Activated B cell treated with CpG ODN at 0.5 μM for 24 hours (primary cell): Measurements from ENCODE around the gene NSF. TPM values are rescaled to one million over a fixed set of nuclear protein-coding genes. Genes with fewer than 3 reads are reported as not detected.
A peak's percentile ranks its signal among the peaks of the same experiment; 100 is the strongest.
"Not testable (repeated sequence)": the region's sequence is repeated elsewhere in the genome, so short reads cannot be mapped to it uniquely, and the experiment has no call there.

ENCODE experiments used
- ATAC-seq: fragments of 200-7000 bp; cut with Tn5 transposase; one replicate; pipeline ENCODE4 v1.10.0; 2021; ENCODE audit warnings: low read depth, mild to moderate bottlenecking, moderate library complexity
- CTCF ChIA-PET: fragments of 350-600 bp; sonication (Branson Sonifier 250); formaldehyde crosslinking; loops from one replicate; lab custom pipeline; 2021; ENCODE audit warnings: antibody characterized with exemption; lab: Charles Lee
- POLR2A ChIA-PET: fragments of 350-600 bp; sonication (Branson Sonifier 250); formaldehyde crosslinking; loops from one replicate; lab custom pipeline; 2021; ENCODE audit warnings: antibody characterized with exemption; lab: Charles Lee
- DNase-seq: peaks from one replicate; pipeline ENCODE4 v3.0.0; 2022
- H3K27ac Mint-ChIP-seq: one replicate; pipeline ENCODE4 v1.8.0; 2020; ENCODE audit warnings: mixed read lengths
- H3K27me3 Mint-ChIP-seq: one replicate; pipeline ENCODE4 v1.8.0; 2021; ENCODE audit warnings: mixed read lengths
- H3K36me3 Mint-ChIP-seq: one replicate; pipeline ENCODE4 v1.8.0; 2021; ENCODE audit warnings: low read depth, mixed read lengths
- H3K4me1 Mint-ChIP-seq: one replicate; pipeline ENCODE4 v1.8.0; 2021; ENCODE audit warnings: mixed read lengths
- H3K4me3 Mint-ChIP-seq: one replicate; pipeline ENCODE4 v1.8.0; 2020; ENCODE audit warnings: mild to moderate bottlenecking, mixed read lengths
- H3K9me3 Mint-ChIP-seq: one replicate; pipeline ENCODE4 v1.8.0; 2020; ENCODE audit warnings: mixed read lengths
- CTCF ChIP-seq: fragments of 200-600 bp; IDR thresholded peaks from one replicate; pipeline ENCODE4 v1.8.0; 2022; ENCODE audit warnings: antibody characterized with exemption, mild to moderate bottlenecking
- intact Hi-C: fragments of 100-400 bp; cut with micrococcal nuclease; formaldehyde crosslinking; loops from one replicate; pipeline ENCODE4 v1.15.1; 2024
- total RNA-seq: library from RNA; stranded (reverse); gene quantifications from 2 replicates; pipeline ENCODE4 v1.2.3, GENCODE V29; 2022

NSF gene
- total RNA-seq, 1 donor from 2014 or later = 117 TPM

- no peak for TF ChIP-seq CTCF
- H3K4me1 Mint-ChIP-seq = peaks cover 13% of the 10 kb centered on the region
- no peak overlapping the region for H3K4me3 Mint-ChIP-seq
- no peak overlapping the region for H3K27ac Mint-ChIP-seq
- ATAC-seq (peak; percentile 10), DNase-seq (no peak)
- intact Hi-C loops = no loop called here
- peaks cover 74% of the 10 kb centered on the region for H3K36me3 Mint-ChIP-seq
- no peaks in the 10 kb centered on the region for H3K9me3 Mint-ChIP-seq
- ChIA-PET POLR2A (no interaction called here), CTCF (no interaction called here)
- no peaks in the 10 kb centered on the region for H3K27me3 Mint-ChIP-seq
Measured at GRCh38 chr17:46756081-46756735, 165.7 kb downstream of the NSF start.

GRCh38 chr17:46756861-46757260 is 166.4 kb downstream of the NSF start:
- CTCF ChIA-PET = no interaction called here
- H3K27me3 Mint-ChIP-seq = no peaks in the 10 kb centered on the region
- TF ChIP-seq CTCF = no peak
- H3K9me3 Mint-ChIP-seq = no peaks in the 10 kb centered on the region
- POLR2A ChIA-PET = no interaction called here
- H3K4me3 Mint-ChIP-seq = no peak overlapping the region
- DNase-seq (no peak), ATAC-seq (no peak)
- H3K27ac Mint-ChIP-seq = peak overlapping the region; percentile 30
- H3K36me3 Mint-ChIP-seq = peaks cover 69% of the 10 kb centered on the region
- peaks cover 13% of the 10 kb centered on the region for H3K4me1 Mint-ChIP-seq
- intact Hi-C loops = no loop called here

- Mint-ChIP-seq H3K36me3 (peaks cover 62% of the 10 kb centered on the region), H3K4me1 (peaks cover 13% of the 10 kb centered on the region)
- POLR2A ChIA-PET = interaction anchor here (0.8 kb wide), 1 partner anchor 44 kb away, joined by 3 read pairs; no protein-coding TSS in a partner anchor
- H3K27me3 Mint-ChIP-seq, H3K9me3 Mint-ChIP-seq, DNase-seq, H3K27ac Mint-ChIP-seq, CTCF ChIA-PET, H3K4me3 Mint-ChIP-seq, ATAC-seq, intact Hi-C loops: not testable (repeated sequence)
Measured at GRCh38 chr17:46757588-46757987, 167.1 kb downstream of the NSF start.

GRCh38 chr17:46758614-46759013 is 168.1 kb downstream of the NSF start:
- Mint-ChIP-seq H3K4me1 (peaks cover 13% of the 10 kb centered on the region), H3K27me3 (no peaks in the 10 kb centered on the region), H3K36me3 (peaks cover 58% of the 10 kb centered on the region), H3K4me3 (no peak overlapping the region), H3K9me3 (no peaks in the 10 kb centered on the region), H3K27ac (no peak overlapping the region)
- CTCF ChIA-PET = no interaction called here
- TF ChIP-seq CTCF = no peak
- ATAC-seq (no peak), DNase-seq (no peak)
- intact Hi-C loops = no loop called here
- POLR2A ChIA-PET = no interaction called here

- no peak for DNase-seq
- no peaks in the 10 kb centered on the region for H3K9me3 Mint-ChIP-seq
- H3K27ac Mint-ChIP-seq = no peak overlapping the region
- H3K27me3 Mint-ChIP-seq = no peaks in the 10 kb centered on the region
- intact Hi-C loops = no loop called here
- ATAC-seq = no peak
- no peak overlapping the region for H3K4me3 Mint-ChIP-seq
- H3K36me3 Mint-ChIP-seq = peaks cover 53% of the 10 kb centered on the region
- ChIA-PET CTCF (no interaction called here), POLR2A (no interaction called here)
- H3K4me1 Mint-ChIP-seq = peaks cover 13% of the 10 kb centered on the region
- no peak for TF ChIP-seq CTCF
Measured at GRCh38 chr17:46759141-46759540, 168.7 kb downstream of the NSF start.
